Parathyroid adenoma (tissue), 2 donors: ENCODE measurements around the gene GART.

Experiments used
- H2AFZ ChIP-seq: fragments of 300-600 bp; sonication (generic); one replicate; pipeline ENCODE4 v1.7.0; 2017; ENCODE audit warnings: antibody characterized with exemption, mild to moderate bottlenecking
- H3K27ac ChIP-seq: fragments of 300-600 bp; sonication (generic); one replicate; pipeline ENCODE4 v1.7.0; 2017
- H3K27me3 ChIP-seq: fragments of 300-600 bp; sonication (generic); one replicate; pipeline ENCODE4 v1.7.0; 2017; ENCODE audit warnings: low read length; ENCODE audit not compliant: control insufficient read depth, insufficient read depth
- H3K36me3 ChIP-seq: fragments of 300-600 bp; sonication (generic); one replicate; pipeline ENCODE4 v1.7.0; 2017; ENCODE audit warnings: low read length; ENCODE audit not compliant: control insufficient read depth, insufficient read depth
- H3K4me1 ChIP-seq: fragments of 300-600 bp; sonication (generic); one replicate; pipeline ENCODE4 v1.7.0; 2017; ENCODE audit warnings: control low read depth
- H3K4me2 ChIP-seq: fragments of 300-600 bp; sonication (generic); one replicate; pipeline ENCODE4 v1.7.0; 2017; ENCODE audit warnings: low read length
- H3K4me3 ChIP-seq: fragments of 300-600 bp; sonication (generic); one replicate; pipeline ENCODE4 v1.7.0; 2017; ENCODE audit warnings: low read depth, low read length
- H3K79me2 ChIP-seq: fragments of 300-600 bp; sonication (generic); one replicate; pipeline ENCODE4 v1.7.0; 2017; ENCODE audit warnings: control low read depth
- H3K9ac ChIP-seq: fragments of 300-600 bp; sonication (generic); one replicate; pipeline ENCODE4 v1.7.0; 2017; ENCODE audit warnings: mild to moderate bottlenecking
- H3K9me3 ChIP-seq: fragments of 300-600 bp; sonication (generic); one replicate; pipeline ENCODE4 v1.7.0; 2017; ENCODE audit warnings: low read length; ENCODE audit not compliant: control insufficient read depth
- CTCF ChIP-seq: fragments of 300-600 bp; sonication (generic); IDR thresholded peaks from one replicate; pipeline ENCODE4 v1.7.0; 2017; ENCODE audit warnings: antibody characterized with exemption, mild to moderate bottlenecking
- donor health status: primary hyperparathyroidism.

GART gene

GRCh38 chr21:33554982-33555344 lies 13.0 kb upstream of the GART start:
- TF ChIP-seq CTCF = no peak
- Histone ChIP-seq H2AFZ (no peak overlapping the region), H3K36me3 (no peaks in the 10 kb centered on the region), H3K4me3 (no peak overlapping the region), H3K79me2 (peaks cover 38% of the 10 kb centered on the region), H3K9me3 (no peaks in the 10 kb centered on the region), H3K9ac (no peak overlapping the region), H3K4me1 (peaks cover 5% of the 10 kb centered on the region), H3K27me3 (no peaks in the 10 kb centered on the region), H3K4me2 (no peak overlapping the region), H3K27ac (no peak overlapping the region)

GRCh38 chr21:33554236-33554981 lies 12.5 kb upstream of the GART start:
- Histone ChIP-seq H3K27ac (no peak overlapping the region), H3K79me2 (peaks cover 38% of the 10 kb centered on the region), H3K9ac (no peak overlapping the region), H3K4me3 (no peak overlapping the region), H3K27me3 (no peaks in the 10 kb centered on the region), H3K4me1 (peaks cover 1% of the 10 kb centered on the region), H2AFZ (no peak overlapping the region), H3K36me3 (no peaks in the 10 kb centered on the region), H3K4me2 (no peak overlapping the region), H3K9me3 (no peaks in the 10 kb centered on the region)
- no peak for TF ChIP-seq CTCF

GRCh38 chr21:33552999-33553598 lies 11.2 kb upstream of the GART start:
- peaks cover 37% of the 10 kb centered on the region for H3K79me2 ChIP-seq
- H3K4me1 ChIP-seq = no peaks in the 10 kb centered on the region
- H3K27ac ChIP-seq = no peak overlapping the region
- H3K36me3 ChIP-seq = peaks cover 3% of the 10 kb centered on the region
- no peaks in the 10 kb centered on the region for H3K9me3 ChIP-seq
- H3K9ac ChIP-seq = no peak overlapping the region
- no peak overlapping the region for H3K4me3 ChIP-seq
- no peak for TF ChIP-seq CTCF
- no peaks in the 10 kb centered on the region for H3K27me3 ChIP-seq
- H2AFZ ChIP-seq = no peak overlapping the region
- H3K4me2 ChIP-seq = no peak overlapping the region

- peaks cover 3% of the 10 kb centered on the region for H3K36me3 ChIP-seq
- H3K4me2 ChIP-seq = no peak overlapping the region
- no peak overlapping the region for H2AFZ ChIP-seq
- no peak overlapping the region for H3K4me3 ChIP-seq
- no peaks in the 10 kb centered on the region for H3K4me1 ChIP-seq
- H3K9me3 ChIP-seq = no peaks in the 10 kb centered on the region
- H3K27ac ChIP-seq = no peak overlapping the region
- no peak overlapping the region for H3K9ac ChIP-seq
- H3K79me2 ChIP-seq = peaks cover 30% of the 10 kb centered on the region
- no peak for TF ChIP-seq CTCF
- H3K27me3 ChIP-seq = no peaks in the 10 kb centered on the region
Observed at GRCh38 chr21:33552093-33552998, 10.4 kb upstream of the GART start.
